GM23338 (cell line): ENCODE data around the gene MTARC2.

Experiments
- CREB1 ChIP-seq: fragments of 250-450 bp; sonication (Bioruptor Pico); IDR thresholded peaks from 2 replicates; pipeline ENCODE4 v1.5.0; 2020; ENCODE audit warnings: low read depth, mild to moderate bottlenecking, moderate library complexity
- EZH2 ChIP-seq: fragments of 200-600 bp; sonication (generic); IDR thresholded peaks from one replicate; pipeline ENCODE4 v1.8.0; 2017; ENCODE audit warnings: antibody characterized with exemption, mild to moderate bottlenecking, low read depth; ENCODE audit not compliant: unreplicated experiment
- EZH2phosphoT487 ChIP-seq: fragments of 200-600 bp; sonication (generic); IDR thresholded peaks from one replicate; pipeline ENCODE4 v1.8.1; 2018; ENCODE audit warnings: antibody characterized with exemption; ENCODE audit not compliant: unreplicated experiment
- NANOG ChIP-seq: IDR thresholded peaks from 2 replicates; pipeline ENCODE4 v1.6.1; 2016; ENCODE audit warnings: antibody characterized with exemption, borderline replicate concordance
- POLR2AphosphoS5 ChIP-seq: IDR thresholded peaks from 2 replicates; pipeline ENCODE4 v1.6.1; 2016; ENCODE audit warnings: antibody characterized with exemption, low read depth
- STAT1 ChIP-seq: IDR thresholded peaks from one replicate; pipeline ENCODE4 v1.6.1; 2016; ENCODE audit warnings: antibody characterized with exemption; ENCODE audit not compliant: unreplicated experiment
- TF ChIP-seq, protein P1 (sequence below), 2 experiments: fragments of 200-600 bp in 1 of 2; sonication (generic) in 1 of 2; conservative IDR thresholded peaks; 2 replicates each; pipeline versions ENCODE4 v1.5.1 to v1.6.1; 2016 to 2017; ENCODE audit warnings: antibody characterized with exemption in 2 of 2, low read depth in 2 of 2, mild to moderate bottlenecking in 2 of 2, moderate library complexity in 1 of 2
- TF ChIP-seq, protein P2 (sequence below): IDR thresholded peaks from one replicate; pipeline ENCODE4 v1.6.1; 2018; ENCODE audit warnings: antibody characterized with exemption; ENCODE audit not compliant: unreplicated experiment

DNA sequence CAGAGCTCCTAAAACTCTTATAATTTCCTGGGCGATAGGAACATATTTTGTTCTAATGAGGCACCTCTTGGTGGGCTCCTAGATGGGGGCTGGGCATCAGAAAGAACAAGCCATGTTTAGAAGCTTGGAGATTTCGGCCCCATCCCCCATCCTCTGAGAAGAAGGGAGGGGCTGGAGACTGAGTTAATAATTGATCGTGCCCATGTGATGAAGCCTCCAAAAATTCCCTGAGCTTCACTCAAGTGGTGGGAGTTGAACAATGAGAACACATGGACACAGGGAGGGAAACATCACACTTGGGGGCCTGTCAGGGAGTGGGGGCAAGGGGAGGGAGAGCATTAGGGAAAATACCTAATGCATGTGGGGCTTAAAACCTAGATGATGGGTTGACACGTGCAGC, 39.9 kb upstream of the MTARC2 start:
- TF ChIP-seq, protein P1, sequence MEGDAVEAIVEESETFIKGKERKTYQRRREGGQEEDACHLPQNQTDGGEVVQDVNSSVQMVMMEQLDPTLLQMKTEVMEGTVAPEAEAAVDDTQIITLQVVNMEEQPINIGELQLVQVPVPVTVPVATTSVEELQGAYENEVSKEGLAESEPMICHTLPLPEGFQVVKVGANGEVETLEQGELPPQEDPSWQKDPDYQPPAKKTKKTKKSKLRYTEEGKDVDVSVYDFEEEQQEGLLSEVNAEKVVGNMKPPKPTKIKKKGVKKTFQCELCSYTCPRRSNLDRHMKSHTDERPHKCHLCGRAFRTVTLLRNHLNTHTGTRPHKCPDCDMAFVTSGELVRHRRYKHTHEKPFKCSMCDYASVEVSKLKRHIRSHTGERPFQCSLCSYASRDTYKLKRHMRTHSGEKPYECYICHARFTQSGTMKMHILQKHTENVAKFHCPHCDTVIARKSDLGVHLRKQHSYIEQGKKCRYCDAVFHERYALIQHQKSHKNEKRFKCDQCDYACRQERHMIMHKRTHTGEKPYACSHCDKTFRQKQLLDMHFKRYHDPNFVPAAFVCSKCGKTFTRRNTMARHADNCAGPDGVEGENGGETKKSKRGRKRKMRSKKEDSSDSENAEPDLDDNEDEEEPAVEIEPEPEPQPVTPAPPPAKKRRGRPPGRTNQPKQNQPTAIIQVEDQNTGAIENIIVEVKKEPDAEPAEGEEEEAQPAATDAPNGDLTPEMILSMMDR (conservative IDR thresholded peaks at IDR 0.05; ENCODE audit: low read depth in 2 of 2) = no peak
- no peak for TF ChIP-seq EZH2
- TF ChIP-seq NANOG = no peak
- no peak for TF ChIP-seq CREB1 (CRISPR knock-in tag)
- no peak for TF ChIP-seq POLR2AphosphoS5
- TF ChIP-seq, protein P2, sequence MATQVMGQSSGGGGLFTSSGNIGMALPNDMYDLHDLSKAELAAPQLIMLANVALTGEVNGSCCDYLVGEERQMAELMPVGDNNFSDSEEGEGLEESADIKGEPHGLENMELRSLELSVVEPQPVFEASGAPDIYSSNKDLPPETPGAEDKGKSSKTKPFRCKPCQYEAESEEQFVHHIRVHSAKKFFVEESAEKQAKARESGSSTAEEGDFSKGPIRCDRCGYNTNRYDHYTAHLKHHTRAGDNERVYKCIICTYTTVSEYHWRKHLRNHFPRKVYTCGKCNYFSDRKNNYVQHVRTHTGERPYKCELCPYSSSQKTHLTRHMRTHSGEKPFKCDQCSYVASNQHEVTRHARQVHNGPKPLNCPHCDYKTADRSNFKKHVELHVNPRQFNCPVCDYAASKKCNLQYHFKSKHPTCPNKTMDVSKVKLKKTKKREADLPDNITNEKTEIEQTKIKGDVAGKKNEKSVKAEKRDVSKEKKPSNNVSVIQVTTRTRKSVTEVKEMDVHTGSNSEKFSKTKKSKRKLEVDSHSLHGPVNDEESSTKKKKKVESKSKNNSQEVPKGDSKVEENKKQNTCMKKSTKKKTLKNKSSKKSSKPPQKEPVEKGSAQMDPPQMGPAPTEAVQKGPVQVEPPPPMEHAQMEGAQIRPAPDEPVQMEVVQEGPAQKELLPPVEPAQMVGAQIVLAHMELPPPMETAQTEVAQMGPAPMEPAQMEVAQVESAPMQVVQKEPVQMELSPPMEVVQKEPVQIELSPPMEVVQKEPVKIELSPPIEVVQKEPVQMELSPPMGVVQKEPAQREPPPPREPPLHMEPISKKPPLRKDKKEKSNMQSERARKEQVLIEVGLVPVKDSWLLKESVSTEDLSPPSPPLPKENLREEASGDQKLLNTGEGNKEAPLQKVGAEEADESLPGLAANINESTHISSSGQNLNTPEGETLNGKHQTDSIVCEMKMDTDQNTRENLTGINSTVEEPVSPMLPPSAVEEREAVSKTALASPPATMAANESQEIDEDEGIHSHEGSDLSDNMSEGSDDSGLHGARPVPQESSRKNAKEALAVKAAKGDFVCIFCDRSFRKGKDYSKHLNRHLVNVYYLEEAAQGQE = no peak
- TF ChIP-seq STAT1 = no peak
- no peak for TF ChIP-seq EZH2phosphoT487
